ENCODE measurements around the gene PLA2G4B. TPM values are rescaled to one million over a fixed set of nuclear protein-coding genes. Genes with fewer than 3 reads are reported as not detected.
A peak's percentile ranks its signal among the peaks of the same experiment; 100 is the strongest.

Gene PLA2G4B, protein sequence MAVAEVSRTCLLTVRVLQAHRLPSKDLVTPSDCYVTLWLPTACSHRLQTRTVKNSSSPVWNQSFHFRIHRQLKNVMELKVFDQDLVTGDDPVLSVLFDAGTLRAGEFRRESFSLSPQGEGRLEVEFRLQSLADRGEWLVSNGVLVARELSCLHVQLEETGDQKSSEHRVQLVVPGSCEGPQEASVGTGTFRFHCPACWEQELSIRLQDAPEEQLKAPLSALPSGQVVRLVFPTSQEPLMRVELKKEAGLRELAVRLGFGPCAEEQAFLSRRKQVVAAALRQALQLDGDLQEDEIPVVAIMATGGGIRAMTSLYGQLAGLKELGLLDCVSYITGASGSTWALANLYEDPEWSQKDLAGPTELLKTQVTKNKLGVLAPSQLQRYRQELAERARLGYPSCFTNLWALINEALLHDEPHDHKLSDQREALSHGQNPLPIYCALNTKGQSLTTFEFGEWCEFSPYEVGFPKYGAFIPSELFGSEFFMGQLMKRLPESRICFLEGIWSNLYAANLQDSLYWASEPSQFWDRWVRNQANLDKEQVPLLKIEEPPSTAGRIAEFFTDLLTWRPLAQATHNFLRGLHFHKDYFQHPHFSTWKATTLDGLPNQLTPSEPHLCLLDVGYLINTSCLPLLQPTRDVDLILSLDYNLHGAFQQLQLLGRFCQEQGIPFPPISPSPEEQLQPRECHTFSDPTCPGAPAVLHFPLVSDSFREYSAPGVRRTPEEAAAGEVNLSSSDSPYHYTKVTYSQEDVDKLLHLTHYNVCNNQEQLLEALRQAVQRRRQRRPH
- total RNA-seq, result 0.52 and 0.80 TPM in 2 replicates

DNA sequence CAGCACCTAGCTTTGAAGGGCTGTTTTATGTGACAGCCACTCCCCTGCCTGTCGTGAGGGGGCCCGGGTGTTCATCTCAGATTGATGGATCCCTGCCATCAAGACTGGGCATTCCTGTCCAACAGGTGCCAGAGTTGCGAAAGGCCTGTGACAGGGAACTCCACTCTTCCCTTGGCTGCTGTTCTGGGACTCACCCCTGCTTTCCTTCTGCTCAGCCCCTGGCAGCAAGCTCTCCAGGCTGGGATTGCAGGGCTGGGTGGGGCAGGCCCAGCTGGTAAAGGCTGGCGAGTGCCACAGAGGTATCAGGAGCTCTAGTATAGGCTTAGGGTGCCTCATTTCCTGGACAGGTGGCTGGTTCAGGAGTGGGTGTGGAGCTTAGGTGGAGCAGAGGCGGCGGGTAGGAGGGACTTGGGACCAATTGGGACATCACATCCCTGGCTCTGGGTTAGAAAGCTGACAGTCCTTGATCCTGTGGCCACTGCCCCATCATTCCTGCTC, at the start of gene PLA2G4B:
PLA2G4B (plus strand) TSS at position 448 of the 498 bp plus-strand sequence. CDS start 67 bp downstream, outside the sequence.
- peak; percentile 16 for DNase-seq (ENCODE audit: low read depth)

DNA sequence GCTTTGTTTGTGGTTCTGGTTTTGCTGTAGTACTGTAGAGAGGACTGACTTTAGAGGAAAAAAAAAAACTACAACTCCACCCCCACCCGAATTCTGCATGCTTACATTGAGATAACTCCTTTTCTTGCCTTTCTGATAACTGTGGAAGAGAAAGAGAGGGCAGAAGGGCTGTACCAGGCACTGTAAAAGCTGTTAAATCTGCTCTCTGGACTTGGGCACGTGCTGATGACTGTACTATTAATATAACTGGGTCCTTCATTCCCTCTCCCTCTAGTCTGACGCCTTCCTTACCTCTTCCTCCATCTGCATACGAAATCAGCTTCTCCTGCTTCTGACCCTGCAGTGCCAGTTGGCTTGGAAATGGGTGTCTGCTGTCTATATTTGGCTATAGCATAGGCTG, 49.4 kb upstream of the PLA2G4B start:
- no peak for DNase-seq (ENCODE audit: low read depth)

DNA sequence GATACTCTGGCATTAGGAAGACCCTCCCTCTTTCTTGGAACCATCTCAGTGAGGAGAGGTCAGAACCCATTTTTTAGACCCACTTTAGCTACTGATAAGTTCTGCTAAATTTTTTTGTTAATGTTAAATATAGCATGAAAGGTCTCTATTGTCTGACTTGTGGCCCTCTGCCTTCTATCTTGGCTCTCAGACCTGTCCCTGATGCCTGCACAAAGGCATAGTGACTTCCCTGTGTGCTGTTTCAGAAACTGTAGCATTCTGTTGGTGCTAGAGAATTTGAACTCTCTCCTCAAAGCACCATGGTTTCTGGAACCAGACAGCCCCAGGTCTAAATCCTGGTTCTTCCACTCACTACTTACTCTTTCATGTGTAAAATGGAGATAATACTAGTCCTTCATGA, 49.0 kb upstream of the PLA2G4B start:
- DNase-seq (ENCODE audit: low read depth), result no peak

- DNase-seq (ENCODE audit: low read depth), result no peak
Observed at GRCh38 chr15:41790169-41790568, 48.5 kb upstream of the PLA2G4B start.

DNA sequence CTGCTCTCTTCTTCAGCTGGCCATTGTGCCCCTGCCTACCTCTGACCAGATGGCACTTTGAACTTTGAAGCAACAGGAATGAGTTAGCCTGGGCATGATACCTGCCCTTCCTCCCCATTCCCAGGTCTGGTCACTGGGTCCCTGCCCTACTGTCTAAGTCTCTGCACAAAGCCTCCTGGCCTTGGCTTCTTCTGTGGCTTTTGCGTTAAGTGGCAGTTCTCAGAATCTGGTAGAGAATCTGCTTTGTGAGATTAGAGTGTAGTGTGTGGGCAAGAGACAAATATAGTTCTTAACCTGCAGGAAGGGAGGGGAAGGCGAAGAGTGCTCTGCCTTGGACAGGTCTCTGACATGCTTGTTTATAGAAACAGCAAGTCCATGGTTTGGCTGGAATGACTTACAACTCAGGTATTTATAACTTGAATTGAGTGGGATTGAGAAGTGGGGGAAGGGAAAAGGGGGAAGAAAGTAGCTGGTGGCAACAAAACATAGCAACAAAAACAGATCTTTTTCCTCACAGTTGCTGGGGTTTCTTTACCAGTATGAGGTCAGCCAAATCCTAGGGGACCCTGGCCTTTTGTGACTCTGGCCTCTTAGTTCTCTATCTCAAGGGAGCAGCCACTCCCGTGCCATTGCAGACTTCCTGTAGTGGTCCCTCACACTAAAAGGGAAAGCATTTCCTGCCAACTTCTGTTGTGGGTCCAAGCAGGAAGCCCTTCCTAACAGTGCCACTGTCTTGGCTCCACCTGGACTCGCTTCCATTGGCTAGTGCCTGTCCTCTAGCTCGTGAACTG, 47.7 kb upstream of the PLA2G4B start:
- DNase-seq (ENCODE audit: low read depth), result peak; percentile 96

DNA sequence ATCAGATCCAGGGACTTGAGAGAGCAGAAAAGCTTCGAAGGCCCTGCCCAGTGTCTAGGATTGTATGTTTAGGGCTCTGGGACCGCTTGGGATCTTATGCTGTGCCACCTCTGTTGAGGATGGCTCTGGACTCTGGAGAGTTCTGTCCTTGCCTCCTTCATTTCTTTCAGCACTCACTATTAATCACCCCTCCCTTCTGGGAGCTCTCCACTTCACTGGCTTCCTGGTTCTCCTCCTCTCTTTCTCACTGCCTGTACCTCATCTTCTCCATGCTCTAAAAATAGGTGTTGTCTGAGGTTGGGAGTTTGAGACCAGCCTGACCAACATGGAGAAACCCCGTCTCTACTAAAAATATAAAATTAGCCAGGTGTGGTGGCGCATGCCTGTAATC, 47.1 kb upstream of the PLA2G4B start:
- DNase-seq (ENCODE audit: low read depth), result no peak

DNA sequence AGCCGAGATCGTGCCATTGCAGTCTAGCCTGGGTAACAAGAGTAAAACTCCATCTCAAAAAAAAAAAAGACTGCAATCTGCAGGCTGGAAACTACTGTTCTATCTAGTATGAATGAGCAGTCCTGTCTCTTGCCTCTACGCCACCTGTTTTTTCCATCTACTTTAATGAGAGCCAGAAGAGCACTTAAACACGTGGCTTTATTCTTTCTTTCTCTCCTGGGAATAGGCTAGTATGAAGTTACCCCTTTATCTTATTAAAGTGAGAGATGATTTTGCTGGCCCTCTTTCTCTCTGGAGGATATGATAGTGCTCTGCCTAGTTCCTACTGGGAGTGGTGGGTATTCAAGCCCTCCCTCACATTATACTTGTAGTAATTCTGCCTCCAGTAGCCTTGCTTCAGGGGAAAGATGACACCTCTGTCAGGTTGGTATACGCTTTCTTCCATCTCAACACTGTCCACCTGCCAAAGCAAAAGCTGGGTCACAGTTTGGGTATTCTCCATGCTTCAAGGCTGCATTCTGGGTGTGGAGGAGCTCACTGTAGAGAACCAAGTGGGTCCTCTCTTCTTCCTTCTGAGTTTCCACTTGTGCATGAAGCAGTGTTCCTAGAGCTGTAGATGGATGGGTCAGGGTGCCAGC, 46.5 kb upstream of the PLA2G4B start:
- no peak for DNase-seq (ENCODE audit: low read depth)

GRCh38 chr15:41794081-41794480, 44.6 kb upstream of the PLA2G4B start:
- no peak for DNase-seq (ENCODE audit: low read depth)

GRCh38 chr15:41795996-41796856, 42.4 kb upstream of the PLA2G4B start:
- peak; percentile 51 for DNase-seq (ENCODE audit: low read depth)

DNA sequence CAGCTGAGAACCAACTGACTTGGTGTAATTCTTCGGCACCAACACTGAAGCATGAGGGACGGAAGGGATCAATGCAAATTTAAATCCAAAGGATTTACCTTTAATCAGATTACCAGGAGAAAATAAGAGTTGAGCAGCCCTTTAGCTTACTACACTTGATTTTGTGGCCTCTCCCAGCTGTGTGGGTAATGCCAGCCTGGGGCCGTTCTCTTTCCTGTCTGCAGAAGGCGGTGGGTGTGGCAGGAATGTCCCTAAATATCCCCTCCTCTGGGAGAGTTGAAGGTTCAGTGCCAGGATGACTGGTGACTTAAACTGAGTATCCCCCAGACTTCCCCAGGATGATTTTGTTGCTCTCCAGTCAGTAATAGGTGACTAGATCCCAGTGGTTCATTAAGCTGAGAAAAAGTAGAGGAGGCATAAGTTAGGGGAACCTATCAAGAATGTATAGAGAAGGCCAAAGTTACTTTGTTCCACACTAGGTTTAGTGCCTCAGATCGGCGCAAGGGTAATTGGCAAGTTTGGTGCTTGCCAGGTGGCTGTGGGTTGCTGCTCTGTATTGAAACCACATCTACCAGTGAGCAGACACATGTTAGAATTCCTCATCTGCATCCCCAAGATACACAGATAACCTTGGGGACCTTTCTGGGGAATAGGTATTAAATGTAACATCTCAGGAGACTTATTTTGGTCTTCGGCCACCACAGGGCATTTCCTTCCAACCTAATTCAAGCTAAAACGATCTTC, 41.3 kb upstream of the PLA2G4B start:
- peak; percentile 30 for DNase-seq (ENCODE audit: low read depth)

DNA sequence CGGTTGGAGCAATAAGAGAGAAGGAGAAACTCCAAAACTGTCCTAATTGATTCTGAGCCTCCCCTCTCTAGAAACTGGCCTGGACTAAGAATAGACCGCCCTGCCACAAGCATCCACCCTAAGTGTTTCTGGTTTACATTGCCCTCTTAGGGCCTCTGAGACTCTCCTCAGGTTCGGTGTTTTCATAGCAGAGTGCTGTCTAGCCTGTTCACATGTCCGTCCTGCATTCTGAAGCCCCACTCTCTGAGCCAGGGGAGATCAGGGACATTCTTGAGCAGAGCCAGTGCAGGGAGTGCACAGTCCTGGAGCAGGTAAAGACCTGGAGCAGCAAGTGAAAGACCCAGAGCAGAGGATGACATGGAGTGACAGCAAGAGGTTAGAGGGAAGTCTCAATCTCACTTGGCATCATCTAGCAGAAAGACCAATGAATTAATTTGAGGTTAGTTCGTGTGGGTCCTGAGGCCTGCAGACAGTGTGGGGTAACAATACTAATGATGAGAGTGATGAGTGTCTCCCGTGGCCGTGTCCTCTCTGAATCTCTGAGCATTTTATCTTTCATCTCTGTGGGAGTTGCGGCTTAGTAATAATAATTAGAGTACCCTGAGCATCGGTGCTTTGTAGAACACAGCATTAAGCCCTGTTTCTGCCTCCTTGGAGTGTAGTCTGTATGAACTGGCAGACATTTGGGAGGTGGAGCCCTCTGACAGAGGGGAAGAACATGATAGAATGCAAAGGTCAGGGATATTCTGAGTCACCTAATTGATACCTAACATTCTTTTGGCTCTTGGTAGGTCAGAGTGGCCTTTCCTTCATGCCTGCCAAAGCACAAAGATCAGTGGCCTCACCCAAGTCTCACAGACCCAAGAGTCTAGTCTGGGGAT, 39.8 kb upstream of the PLA2G4B start:
- peak; percentile 53 for DNase-seq (ENCODE audit: low read depth)

- DNase-seq (ENCODE audit: low read depth), result no peak
Observed at GRCh38 chr15:41799488-41799805, 39.2 kb upstream of the PLA2G4B start.

GRCh38 chr15:41801185-41801584, 37.5 kb upstream of the PLA2G4B start:
- peak; percentile 66 for DNase-seq (ENCODE audit: low read depth)

GRCh38 chr15:41801850-41802455, 36.7 kb upstream of the PLA2G4B start:
- peak; percentile 52 for DNase-seq (ENCODE audit: low read depth)

DNA sequence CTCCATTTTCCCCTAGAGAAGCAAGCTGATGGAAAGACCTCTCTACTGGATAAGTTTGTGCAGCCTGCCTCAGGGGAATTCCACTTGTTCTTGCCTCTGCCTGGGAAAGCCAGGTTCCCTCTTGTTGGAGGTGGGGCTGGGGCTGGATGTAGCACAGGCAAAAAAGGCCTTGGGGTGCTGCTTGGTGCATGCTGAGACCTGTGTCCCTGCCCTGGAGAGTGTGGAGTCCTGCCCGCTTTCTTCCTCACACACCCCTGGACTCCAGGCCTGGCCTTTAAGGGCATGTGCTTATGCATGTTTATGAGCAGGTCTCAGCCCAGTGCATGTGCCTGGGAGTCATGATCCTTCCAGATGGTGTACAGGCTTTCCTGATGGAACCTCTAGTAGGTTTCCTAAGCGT, 34.3 kb upstream of the PLA2G4B start:
- peak; percentile 50 for DNase-seq (ENCODE audit: low read depth)

- peak; percentile 42 for DNase-seq (ENCODE audit: low read depth)
Observed at GRCh38 chr15:41804916-41805666, 33.6 kb upstream of the PLA2G4B start.

- no peak for DNase-seq (ENCODE audit: low read depth)
Observed at GRCh38 chr15:41805711-41806110, 32.9 kb upstream of the PLA2G4B start.

Measured in renal cortical epithelial cell (primary cell).